CD14-positive monocyte (primary cell): ENCODE data around the gene SHTN1. TPM values are rescaled to one million over a fixed set of nuclear protein-coding genes. Genes with fewer than 3 reads are reported as not detected.

ENCODE experiments used
- DNase-seq, 3 donors: peaks; one replicate each; pipeline ENCODE4 v3.0.0-alpha.2; 2011 to 2022
- H2AFZ ChIP-seq: 2 replicates; pipeline ENCODE4 v1.6.0; 2012; ENCODE audit warnings: mild to moderate bottlenecking, low read depth, low read length, inconsistent platforms; ENCODE audit not compliant: insufficient read depth, poor library complexity, severe bottlenecking
- H3K27ac ChIP-seq, 2 donors: 1 replicate in 1 of 2; 2 replicates in 1 of 2; pipeline ENCODE4 v1.5.1; 2012 to 2013; ENCODE audit warnings: low read length in 2 of 2, control low read depth in 1 of 2, inconsistent platforms in 1 of 2, low read depth in 1 of 2, mild to moderate bottlenecking in 1 of 2
- H3K27me3 ChIP-seq, 2 donors: one replicate each; pipeline versions ENCODE4 v1.6.0 to v1.6.1; 2011 to 2013; ENCODE audit warnings: low read length in 2 of 2; ENCODE audit not compliant: control insufficient read depth in 2 of 2, insufficient read depth in 2 of 2
- H3K36me3 ChIP-seq, 2 donors: replicated peaks in 1 of 2; 1 replicate in 1 of 2; 2 replicates in 1 of 2; pipeline versions ENCODE4 v1.5.1 to v1.6.1; 2012 to 2013; ENCODE audit warnings: low read length in 2 of 2, control low read depth in 1 of 2, inconsistent platforms in 1 of 2, mild to moderate bottlenecking in 1 of 2; ENCODE audit not compliant: insufficient read depth in 2 of 2, control insufficient read depth in 1 of 2
- H3K4me1 ChIP-seq, 2 donors: 1 replicate in 1 of 2; 2 replicates in 1 of 2; pipeline versions ENCODE4 v1.5.1 to v1.6.1; 2012 to 2013; ENCODE audit warnings: low read length in 2 of 2, control low read depth in 1 of 2, inconsistent platforms in 1 of 2, mild to moderate bottlenecking in 1 of 2, moderate library complexity in 1 of 2; ENCODE audit not compliant: insufficient read depth in 2 of 2, control insufficient read depth in 1 of 2
- H3K4me2 ChIP-seq: replicated peaks from 2 replicates; pipeline ENCODE3; 2012; ENCODE audit warnings: low read length, moderate library complexity, mild to moderate bottlenecking; ENCODE audit not compliant: poor library complexity, severe bottlenecking; ENCODE audit errors: extremely low read depth
- H3K4me3 ChIP-seq, 3 experiments: fragments of 200-600 bp in 1 of 3; sonication (generic) in 1 of 3; replicated peaks in 1 of 3; 1 replicate in 2 of 3; 2 replicates in 1 of 3; pipeline ENCODE4 v1.5.1; 2011 to 2013; ENCODE audit warnings: low read length in 3 of 3, mild to moderate bottlenecking in 3 of 3, control low read depth in 2 of 3, low read depth in 2 of 3, inconsistent platforms in 1 of 3, moderate library complexity in 1 of 3
- H3K79me2 ChIP-seq: 2 replicates; pipeline ENCODE4 v1.6.0; 2012; ENCODE audit warnings: mild to moderate bottlenecking, control low read depth, inconsistent platforms, low read length, moderate library complexity; ENCODE audit not compliant: insufficient read depth
- H3K9ac ChIP-seq: 2 replicates; pipeline ENCODE4 v1.6.0; 2017; ENCODE audit warnings: low read length, mild to moderate bottlenecking; ENCODE audit not compliant: insufficient read depth, poor library complexity, severe bottlenecking
- H3K9me3 ChIP-seq, 2 donors: replicated peaks in 1 of 2; 1 replicate in 1 of 2; 2 replicates in 1 of 2; pipeline versions ENCODE4 v1.5.1 to v1.6.1; 2012 to 2013; ENCODE audit warnings: low read length in 2 of 2, control low read depth in 1 of 2; ENCODE audit not compliant: control insufficient read depth in 1 of 2, insufficient read depth in 1 of 2
- H4K20me1 ChIP-seq: 2 replicates; pipeline ENCODE4 v1.6.0; 2012; ENCODE audit warnings: mild to moderate bottlenecking, low read length, control low read depth, moderate library complexity; ENCODE audit not compliant: insufficient read depth
- H3K27ac Mint-ChIP-seq, 7 donors: one replicate each; pipeline ENCODE4 v1.8.0; 2020; ENCODE audit warnings: mild to moderate bottlenecking in 7 of 7, mixed read lengths in 7 of 7, moderate library complexity in 6 of 7, inconsistent platforms in 2 of 7
- H3K27me3 Mint-ChIP-seq, 3 donors: one replicate each; pipeline ENCODE4 v1.8.0; 2021 to 2022; ENCODE audit warnings: low read depth in 3 of 3, mild to moderate bottlenecking in 3 of 3, mixed read lengths in 3 of 3, moderate library complexity in 3 of 3, inconsistent platforms in 1 of 3
- H3K36me3 Mint-ChIP-seq, 2 donors: one replicate each; pipeline ENCODE4 v1.8.0; 2020; ENCODE audit warnings: mixed read lengths in 2 of 2, inconsistent platforms in 1 of 2, mild to moderate bottlenecking in 1 of 2
- H3K4me1 Mint-ChIP-seq: one replicate; pipeline ENCODE4 v1.8.0; 2020; ENCODE audit warnings: mild to moderate bottlenecking, mixed read lengths
- H3K4me3 Mint-ChIP-seq, 2 donors: one replicate each; pipeline ENCODE4 v1.8.0; 2020; ENCODE audit warnings: mild to moderate bottlenecking in 2 of 2, mixed read lengths in 2 of 2, moderate library complexity in 1 of 2
- H3K9me3 Mint-ChIP-seq, 7 donors: one replicate each; pipeline ENCODE4 v1.8.0; 2020 to 2022; ENCODE audit warnings: mixed read lengths in 7 of 7, mild to moderate bottlenecking in 6 of 7, moderate library complexity in 6 of 7, inconsistent platforms in 2 of 7
- CTCF ChIP-seq: fragments of 200-600 bp; IDR thresholded peaks from one replicate; pipeline ENCODE4 v1.8.0; 2022; ENCODE audit warnings: antibody characterized with exemption, mild to moderate bottlenecking
- WGBS: methylation state at CpG from one replicate; pipeline ENCODE4 v1.1.5; 2013; ENCODE audit warnings: missing lambda C conversion rate; ENCODE audit not compliant: insufficient coverage; 5-methylcytosine and 5-hydroxymethylcytosine counted together
- intact Hi-C, 2 donors: fragments of 100-400 bp; cut with micrococcal nuclease; formaldehyde crosslinking; loops; one replicate each; pipeline versions ENCODE4 v1.15.0 to v1.15.1; 2023
- polyA plus RNA-seq, 3 donors: library from polyadenylated mRNA; depleted of rRNA in 1 of 3; unstranded in 2 of 3; stranded (reverse) in 1 of 3; fragments of 300-500 nt in 2 of 3; fragments of >200 nt in 1 of 3; fragmentation: Illumina TruSeq in 2 of 3; gene quantifications; 1 replicate in 2 of 3; 2 replicates in 1 of 3; pipeline ENCODE4 v1.2.3, GENCODE V29; 2012 to 2021

The SHTN1 gene
- polyA plus RNA-seq, 3 donors, result 14.4 to 22.6 (median 14.9) TPM

GRCh38 chr10:116978901-116979300 is 26.1 kb downstream of the SHTN1 start:
- no peak overlapping the region for H3K4me2 ChIP-seq
- H3K27ac Mint-ChIP-seq, result no peak overlapping the region
- H3K36me3 ChIP-seq, result peaks cover 14 to 48% of the 10 kb centered on the region in 2 donors
- H2AFZ ChIP-seq, result no peak overlapping the region
- intact Hi-C loops, result no loop called here
- no peak for DNase-seq
- peaks cover 39 to 54% of the 10 kb centered on the region in 2 donors for H3K36me3 Mint-ChIP-seq
- H3K27me3 Mint-ChIP-seq, result peaks cover 0 to 1% (median 0%) of the 10 kb centered on the region in 3 donors
- H3K27me3 ChIP-seq, result no peaks in the 10 kb centered on the region
- peaks cover 0 to 7% of the 10 kb centered on the region in 2 donors for H3K4me1 ChIP-seq
- H3K9me3 ChIP-seq, result no peaks in the 10 kb centered on the region
- no CpG with 5 or more reads among the region's 2 CpGs for WGBS
- no peak for TF ChIP-seq CTCF
- no peaks in the 10 kb centered on the region for H3K9me3 Mint-ChIP-seq
- H3K27ac ChIP-seq, result no peak overlapping the region
- peaks cover 51% of the 10 kb centered on the region for H4K20me1 ChIP-seq
- H3K79me2 ChIP-seq, result peaks cover 18% of the 10 kb centered on the region
- H3K9ac ChIP-seq, result no peak overlapping the region
- no peak overlapping the region for H3K4me3 ChIP-seq
- H3K4me1 Mint-ChIP-seq, result peaks cover 5% of the 10 kb centered on the region
- H3K4me3 Mint-ChIP-seq, result no peak overlapping the region

DNA sequence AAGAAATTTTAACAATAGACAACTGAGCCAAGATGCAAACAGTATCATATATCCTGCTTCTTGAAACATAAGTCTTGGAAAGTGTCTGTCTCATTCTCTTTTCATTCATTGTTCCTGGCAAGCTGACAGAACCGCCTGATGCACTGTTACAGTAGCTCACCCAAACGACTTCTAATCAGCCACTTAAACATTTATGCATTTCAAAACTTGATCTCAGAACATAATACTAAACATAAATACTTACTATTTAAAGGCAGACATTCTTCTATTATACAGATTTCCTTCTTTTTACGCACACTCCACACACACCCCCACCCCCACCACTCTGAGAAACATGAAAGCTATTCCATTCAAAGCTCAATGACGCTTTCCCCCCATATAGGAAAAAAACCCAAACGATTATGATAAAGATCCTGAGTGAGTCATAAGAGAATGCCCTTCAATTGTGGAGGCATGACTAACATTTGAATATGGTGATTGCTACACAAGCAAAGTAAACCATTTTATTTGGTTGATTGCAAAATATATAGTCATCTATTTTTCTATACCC is 30.5 kb downstream of the SHTN1 start:
- no peaks in the 10 kb centered on the region for H3K79me2 ChIP-seq
- intact Hi-C loops, result no loop called here
- H3K9ac ChIP-seq, result no peak overlapping the region
- Mint-ChIP-seq H3K4me1 (peaks cover 3% of the 10 kb centered on the region), H3K36me3 (peaks cover 32 to 49% of the 10 kb centered on the region in 2 donors), H3K9me3 (no peaks in the 10 kb centered on the region), H3K4me3 (no peak overlapping the region), H3K27me3 (no peaks in the 10 kb centered on the region), H3K27ac (peak overlapping the region in 1 of 7 donors; percentile 13)
- no peak for TF ChIP-seq CTCF
- H2AFZ ChIP-seq, result no peak overlapping the region
- peak in 2 of 3 donors; percentile 12 to 55 for DNase-seq
- no peaks in the 10 kb centered on the region for H3K27me3 ChIP-seq
- H3K9me3 ChIP-seq, result no peaks in the 10 kb centered on the region
- peaks cover 14 to 55% of the 10 kb centered on the region in 2 donors for H3K36me3 ChIP-seq
- no peak overlapping the region for H3K27ac ChIP-seq
- H3K4me1 ChIP-seq, result peaks cover 0 to 7% of the 10 kb centered on the region in 2 donors
- no peak overlapping the region for H3K4me2 ChIP-seq
- 79% methylated on average over 2 of the region's 5 CpGs for WGBS
- peaks cover 34% of the 10 kb centered on the region for H4K20me1 ChIP-seq
- H3K4me3 ChIP-seq, result no peak overlapping the region
